Limb (tissue), 2 donors: Measurements from ENCODE around the gene GAS2L1.
"Not testable (repeated sequence)": the region's sequence is repeated elsewhere in the genome, so short reads cannot be mapped to it uniquely, and the experiment has no call there.

Source experiments
- DNase-seq, 2 donors: peaks; one replicate each; pipeline ENCODE4 v3.0.0-alpha.2; 2016; ENCODE audit errors: extremely low spot score in 2 of 2

The GAS2L1 gene

DNA sequence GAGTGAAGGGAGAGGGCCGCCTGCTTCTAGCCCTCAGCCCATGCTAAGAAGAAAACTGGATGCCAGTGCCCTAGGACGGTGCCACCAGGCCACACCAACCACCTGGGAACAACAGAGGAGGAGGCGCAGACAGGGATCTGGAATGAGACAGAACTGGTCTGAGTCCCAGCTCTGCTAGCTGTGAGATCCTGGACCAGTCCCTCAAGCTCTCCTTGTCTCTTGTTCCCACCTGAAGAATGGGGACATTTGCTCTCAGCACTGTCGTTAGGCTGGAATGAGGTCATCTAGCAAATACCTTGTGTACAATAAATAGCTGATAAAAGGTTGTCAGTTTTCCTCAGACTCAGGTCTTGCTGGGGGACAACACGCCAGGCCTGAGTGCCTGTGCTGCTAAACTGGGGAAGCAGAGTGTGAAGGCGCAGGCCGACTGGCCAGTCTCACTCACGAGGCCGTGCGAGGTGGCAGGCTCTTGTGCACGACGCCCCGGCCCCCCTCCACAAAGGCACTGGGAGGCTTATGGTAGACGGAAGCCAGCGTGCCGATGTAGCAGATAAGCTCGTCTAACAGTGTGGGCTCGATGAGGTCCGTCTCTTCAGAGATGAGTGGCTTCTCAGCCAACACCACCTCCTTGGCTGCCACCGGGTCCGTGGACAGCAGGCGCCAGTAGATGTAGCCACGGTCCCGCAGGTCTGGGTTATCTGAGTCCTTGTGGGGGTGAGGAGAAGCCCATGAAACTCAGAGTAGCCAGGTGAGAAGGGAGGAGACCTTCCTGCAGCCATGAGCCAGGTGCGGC, 34.8 kb downstream of the GAS2L1 start:
- DNase-seq = no peak

DNA sequence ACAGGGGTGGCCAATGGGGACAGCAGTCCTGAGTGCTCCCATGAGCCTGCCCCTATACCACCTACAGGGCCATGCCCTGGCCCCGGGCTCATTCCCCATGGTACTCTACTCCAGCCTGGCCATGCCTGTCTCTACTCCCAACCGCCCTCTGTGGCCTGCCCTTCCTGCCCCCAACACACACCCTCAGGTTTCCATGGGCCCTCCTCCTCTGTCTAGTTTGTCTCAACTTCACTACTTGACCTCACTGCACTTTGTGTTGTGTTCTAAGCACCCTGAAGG, 35.3 kb downstream of the GAS2L1 start:
- no peak for DNase-seq

DNA sequence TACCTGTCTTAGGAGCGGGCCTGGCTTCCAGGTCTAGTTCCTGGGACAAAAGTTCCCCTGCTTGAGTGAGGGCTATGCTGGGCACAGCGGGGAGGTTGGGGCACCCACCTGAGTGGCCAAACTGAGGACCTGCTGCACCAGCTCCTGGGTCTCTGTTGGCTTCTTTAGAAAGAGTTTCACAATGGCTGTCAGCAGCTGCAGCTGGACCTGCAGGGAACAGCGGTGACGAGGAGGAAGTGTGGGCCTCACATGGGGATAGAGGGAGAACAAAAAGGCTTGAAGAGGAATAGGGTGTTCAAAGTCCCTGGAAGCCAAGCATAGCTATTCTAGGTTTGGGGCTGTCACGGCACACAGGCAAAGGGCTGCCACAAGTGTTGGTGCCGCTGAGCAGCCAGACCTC, 35.7 kb downstream of the GAS2L1 start:
- DNase-seq = no peak

DNA sequence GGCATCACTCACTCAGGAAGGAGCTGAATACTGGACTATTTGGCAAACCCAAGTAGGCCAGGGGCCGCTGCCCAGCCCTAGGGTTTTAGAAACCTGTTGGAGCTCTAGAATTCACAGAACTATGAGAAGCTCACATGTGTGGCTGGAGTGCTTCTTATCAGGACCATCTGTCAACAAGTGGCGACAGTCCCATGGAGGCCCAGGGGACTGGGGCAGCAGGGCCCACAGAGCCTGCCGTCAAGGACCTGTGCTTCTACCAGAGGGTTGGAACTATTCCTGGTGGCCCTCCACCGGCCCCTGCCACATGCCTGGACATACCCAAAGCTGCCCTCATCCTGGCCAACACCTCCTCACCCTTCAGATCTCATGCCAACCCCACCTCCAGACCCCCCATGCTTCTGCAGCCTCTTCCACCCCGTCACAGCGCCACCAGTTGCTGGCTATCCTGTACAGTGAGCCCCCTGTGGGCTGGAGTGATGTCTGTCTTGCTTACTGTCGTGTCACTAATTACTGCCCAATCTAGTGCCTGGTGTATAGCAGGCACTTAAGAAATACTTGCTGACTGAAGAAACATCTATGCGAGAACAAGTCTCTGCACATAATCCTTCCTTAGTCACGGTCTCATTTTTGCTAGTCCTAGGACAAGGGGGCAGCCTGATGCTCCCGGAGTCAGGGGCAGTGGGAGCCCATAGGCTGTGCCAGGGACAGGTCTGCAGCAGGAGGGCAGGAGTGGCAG, 36.3 kb downstream of the GAS2L1 start:
- DNase-seq = no peak

DNA sequence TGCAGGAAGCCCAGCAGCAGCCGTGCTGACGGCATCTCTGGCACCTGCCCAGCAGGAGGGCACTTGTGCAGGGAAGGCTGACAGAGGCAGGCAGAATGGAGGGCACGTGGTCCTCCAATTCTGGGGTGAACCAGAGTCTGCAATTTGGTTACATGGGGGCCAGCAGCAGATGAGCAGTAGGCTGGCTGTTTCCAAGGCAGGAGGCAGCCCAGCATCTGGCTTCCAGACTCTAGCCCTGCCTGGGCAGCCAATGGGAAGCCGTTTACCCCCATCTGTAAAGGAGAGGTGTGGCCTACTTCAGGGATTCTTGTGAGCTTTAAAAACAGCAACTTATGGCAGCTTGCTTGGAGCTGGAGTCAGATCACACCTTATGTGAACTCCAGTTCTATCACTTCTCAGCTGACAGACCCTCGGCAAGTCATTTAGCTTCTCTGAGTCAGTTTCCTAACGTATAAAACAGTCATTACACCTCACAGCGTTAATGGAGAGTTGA, 36.9 kb downstream of the GAS2L1 start:
- peak; percentile 38 to 58 for DNase-seq

DNA sequence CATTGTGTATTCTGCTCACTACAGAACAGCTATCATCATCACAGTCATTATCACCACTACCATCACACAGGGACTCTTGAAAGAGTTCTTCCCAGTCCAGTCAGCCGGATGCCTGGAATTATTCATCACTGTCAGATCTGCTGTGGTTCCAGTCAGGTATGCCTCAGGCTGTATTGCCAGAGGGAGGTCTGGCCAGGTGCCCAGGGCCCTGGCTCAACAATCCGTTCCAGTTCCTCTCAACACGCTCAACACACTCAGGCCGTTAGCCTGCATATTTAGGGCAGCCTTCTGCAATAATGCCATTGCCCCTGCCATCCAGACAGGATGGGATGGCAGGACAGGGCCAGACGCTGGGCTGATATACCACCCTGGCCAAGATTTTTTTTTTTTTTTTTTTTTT, 37.7 kb downstream of the GAS2L1 start:
- DNase-seq = peak in 1 of 2 donors; percentile 75

DNA sequence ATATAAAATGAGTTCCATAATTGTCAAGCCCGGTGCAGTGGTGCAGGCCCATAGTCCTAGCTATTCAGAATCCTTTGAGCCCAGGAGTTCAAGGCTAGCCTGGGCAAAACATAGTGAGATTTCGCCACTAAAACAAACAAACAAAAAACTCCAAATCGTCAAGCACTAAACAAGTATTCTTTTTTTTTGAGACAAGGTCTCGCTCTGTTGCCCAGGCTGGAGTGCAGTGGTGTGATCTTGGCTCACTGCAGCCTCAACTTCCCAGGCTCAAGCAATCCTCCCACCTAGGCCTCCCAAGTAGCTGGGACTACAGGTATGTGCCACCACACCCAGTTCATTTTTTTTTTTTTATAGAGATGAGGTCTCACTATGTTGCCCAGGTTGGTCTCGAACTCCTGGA, 38.4 kb downstream of the GAS2L1 start:
- not testable (repeated sequence) for DNase-seq

DNA sequence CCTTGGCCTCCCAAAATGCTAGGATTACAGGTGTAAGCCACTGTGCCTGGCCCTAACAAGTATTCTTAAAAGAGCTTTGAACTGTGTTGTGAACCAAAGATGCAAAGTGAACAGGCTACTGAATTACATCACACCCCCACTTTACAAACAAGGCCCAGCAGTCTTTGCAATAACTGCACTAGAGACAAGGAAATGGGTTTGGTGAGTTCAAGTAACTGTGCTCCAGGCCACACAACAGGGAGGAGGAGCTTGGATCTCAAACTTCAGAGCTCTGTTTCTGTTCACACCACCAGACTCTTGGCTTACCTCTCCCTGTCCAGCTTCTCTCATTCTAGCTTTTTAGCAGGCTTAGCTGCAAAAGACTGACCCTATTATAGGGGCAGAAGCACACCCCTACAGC, 39.5 kb downstream of the GAS2L1 start:
- no peak for DNase-seq

DNA sequence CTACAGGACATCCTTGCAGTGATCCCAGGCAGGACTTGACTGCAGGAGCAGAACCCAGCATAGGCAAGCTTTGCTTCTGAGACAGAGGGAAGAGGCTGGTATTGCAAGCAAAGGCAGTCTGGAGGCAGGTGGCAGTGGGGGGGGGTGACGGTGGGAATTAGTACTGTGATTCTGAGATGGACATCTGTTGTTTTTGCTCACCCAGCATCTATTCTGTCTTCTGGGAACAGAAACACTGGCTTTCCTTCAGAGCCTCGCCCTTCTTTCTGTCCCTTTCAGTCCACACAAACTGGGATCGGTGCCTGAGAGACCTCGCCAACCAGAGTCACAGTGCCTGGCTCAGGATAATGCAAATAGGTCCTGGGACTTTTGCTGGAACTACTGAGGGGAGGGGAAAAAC, 40.2 kb downstream of the GAS2L1 start:
- no peak for DNase-seq

DNA sequence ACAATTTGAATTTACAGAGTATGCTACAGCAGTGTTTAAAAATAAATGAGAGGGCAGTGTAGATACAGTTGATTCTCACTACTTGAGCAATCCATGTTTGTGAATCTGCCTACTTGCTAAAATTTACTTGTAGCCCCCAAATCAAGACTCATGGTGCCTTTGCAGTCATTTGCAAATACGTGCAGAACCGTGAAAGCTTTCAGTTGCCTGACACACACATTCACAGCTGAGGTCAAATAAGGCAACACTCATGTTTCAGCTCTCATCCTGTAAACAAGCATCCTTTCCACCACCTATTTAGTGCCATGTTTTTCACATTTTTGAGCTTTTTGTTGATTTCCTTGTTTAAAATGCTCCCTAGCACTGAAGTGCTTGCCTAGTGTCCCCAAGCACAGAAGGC, 41.6 kb downstream of the GAS2L1 start:
- no peak for DNase-seq

DNA sequence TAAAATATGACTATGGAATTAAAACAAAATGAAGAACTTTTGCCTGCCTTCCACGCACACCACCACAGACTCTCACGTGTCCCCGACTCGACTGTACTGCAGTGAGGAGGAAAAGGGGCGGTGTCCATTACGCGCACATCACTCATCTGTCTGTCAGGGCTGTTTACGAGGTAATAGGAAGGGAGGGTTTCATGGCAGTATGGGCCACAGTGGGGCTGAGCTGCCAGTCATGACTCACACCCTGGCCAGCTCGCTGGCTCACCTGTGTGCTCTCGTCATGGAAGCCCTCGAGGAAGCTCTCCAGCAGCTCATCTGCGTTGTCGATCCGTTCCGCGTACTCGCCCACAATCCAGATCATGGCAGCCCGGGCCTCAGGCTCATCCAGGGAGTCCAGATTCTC, 42.5 kb downstream of the GAS2L1 start:
- DNase-seq = no peak

DNA sequence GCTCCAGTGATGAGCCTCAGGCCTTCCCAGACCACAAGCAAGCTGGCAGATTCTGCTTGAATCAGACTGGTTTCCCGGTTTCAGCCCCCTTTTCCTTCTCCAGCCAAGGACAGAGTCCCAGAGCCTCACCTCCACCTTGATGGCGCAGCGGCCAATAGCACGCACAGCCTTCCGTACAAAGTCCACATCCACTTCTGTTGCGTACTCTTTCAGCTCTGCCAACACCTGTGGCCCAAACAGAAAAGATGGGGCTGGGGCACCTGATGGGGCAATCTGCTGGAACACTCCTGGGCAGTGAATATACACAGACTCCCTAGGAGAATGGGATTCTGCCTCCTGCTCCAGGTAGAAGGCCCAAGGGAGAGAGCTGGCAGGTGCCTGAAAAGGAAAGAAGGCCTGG, 44.6 kb downstream of the GAS2L1 start:
- no peak for DNase-seq

DNA sequence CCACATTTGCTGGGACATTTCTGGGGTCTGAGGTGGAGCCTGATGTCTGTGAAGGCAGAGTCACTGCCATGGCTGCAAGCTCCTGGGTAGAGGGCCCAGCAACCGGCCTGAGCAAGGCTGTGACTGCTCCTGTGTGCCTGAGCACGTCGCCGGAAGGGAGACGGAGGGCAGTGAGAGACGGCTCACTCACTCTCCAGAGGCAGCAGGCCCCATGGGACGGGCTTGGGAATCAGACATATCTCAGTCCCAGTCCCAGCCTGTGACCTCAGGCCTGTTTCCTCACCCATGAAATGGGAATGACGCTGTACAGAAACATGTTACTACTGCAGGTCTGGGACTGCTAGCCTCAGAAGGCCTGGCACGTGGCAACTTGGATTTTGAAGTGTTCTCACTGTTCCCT, 45.4 kb downstream of the GAS2L1 start:
- DNase-seq = no peak

DNA sequence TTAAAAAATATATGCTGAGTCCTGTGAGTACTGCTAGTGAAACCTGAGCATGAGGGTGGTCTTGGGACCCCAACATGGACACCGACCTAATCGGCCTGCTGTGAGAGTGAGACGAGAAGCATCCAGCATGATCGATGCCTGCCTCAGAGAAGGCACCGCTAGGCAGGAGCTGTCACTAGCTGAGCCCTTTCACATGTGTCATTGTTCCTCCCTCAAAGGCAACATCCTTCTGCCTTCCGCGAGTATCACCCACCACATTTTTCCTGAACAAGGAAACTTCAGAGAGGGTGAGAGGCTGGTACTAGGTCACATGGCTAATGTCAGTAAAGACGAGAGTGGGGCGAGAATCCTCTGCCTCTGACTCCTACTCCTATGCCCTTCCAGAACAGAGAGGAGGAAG, 46.3 kb downstream of the GAS2L1 start:
- DNase-seq = no peak

DNA sequence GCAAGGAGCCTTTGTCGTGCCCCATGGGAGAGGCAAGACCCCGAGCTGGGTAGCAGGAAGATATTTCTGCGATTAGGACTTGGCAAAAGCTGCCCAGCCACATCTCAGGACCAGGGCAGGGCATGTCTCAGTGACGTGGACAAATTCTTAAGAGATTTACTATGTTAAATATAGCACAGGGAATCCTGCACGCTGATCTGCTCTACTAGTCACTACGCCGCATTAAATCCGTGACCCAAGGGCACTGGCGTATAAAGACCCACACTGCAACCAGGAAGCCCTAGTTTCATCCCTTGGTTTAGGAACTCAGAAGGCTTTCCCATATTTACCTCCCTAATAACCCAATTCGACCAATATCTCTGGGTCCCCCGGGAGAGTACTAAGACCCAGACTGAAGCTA, 46.8 kb downstream of the GAS2L1 start:
- no peak for DNase-seq

DNA sequence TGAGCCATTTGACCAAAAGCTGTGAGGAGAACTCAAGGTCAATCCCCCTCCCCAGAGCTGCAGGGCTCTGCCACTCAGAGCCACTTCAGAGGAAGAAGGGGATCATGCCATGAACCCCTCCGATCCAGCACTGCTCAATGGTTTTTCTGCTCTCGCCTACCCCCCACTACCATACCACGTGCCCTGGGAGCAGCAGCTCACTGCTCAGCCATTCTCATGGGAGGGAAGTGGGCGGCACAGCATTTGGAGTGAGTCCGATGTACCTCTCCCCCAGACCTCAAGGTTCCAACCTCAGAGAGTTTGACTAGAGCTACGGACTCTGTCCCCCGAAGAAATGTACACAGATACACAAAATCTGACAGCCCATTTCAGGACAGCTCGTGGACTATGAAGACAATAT, 47.4 kb downstream of the GAS2L1 start:
- DNase-seq = no peak

DNA sequence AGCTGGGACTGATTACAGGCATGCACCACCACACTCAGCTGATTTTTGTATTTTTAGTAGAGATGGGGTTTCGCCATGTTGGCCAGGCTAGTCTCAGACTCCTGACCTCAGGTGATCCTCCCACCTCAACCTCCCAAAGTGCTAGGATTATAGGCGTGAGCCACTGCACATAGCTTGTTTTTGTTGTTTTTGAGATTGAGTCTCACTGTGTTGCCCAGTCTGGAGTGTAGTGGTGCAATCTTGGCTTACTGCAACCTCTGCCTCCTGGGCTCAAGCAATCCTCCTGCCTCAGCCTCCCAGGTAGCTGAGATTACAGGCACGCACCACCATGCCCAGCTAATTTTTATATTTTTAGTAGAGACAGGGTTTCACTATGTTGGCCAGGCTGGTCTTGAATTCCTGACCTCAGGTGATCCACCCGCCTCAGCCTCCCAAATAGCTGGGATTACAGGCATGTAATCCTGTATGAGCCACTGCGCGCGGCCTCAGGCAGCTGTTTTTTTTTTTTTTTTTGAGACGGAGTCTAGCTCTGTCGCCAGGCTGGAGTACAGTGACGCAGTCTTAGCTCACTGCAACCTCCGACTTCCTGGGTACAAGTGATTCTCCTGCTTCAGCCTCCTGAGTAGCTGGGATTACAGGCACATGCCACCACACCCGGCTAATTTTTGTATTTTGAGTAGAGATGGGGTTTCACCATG, 50.9 kb downstream of the GAS2L1 start:
- not testable (repeated sequence) for DNase-seq

DNA sequence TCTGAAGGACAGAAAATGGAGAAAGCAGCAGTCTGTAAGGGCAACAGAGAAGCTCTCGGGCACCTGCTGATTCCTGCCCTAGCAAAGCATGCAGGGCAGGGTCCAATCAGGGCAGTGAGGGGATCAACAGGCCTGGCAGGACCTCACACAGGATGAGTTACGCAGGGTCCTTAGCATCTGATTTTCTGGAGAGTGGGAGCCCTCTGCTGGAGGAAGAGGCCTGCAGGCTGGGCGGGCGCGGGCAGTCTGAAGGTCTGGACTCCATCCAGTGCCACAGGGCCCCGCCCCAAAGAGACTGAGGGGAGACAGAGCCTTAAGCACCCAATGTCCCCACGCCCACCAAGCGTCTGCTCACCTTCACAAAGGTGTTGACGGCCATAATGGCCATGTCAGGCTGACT, 53.0 kb downstream of the GAS2L1 start:
- DNase-seq = peak; percentile 59 to 68
